ENCODE results near the gene PDE7B.

GRCh38 chr6:135936606-135937005 lies 85.1 kb downstream of the PDE7B start:
- TF ChIP-seq GABPB1 (CRISPR knock-in tag; IDR thresholded peaks at IDR 0.05): no peak
- TF ChIP-seq NFYB (CRISPR knock-in tag; conservative IDR thresholded peaks at IDR 0.05; ENCODE audit: low read depth): no peak
- TF ChIP-seq E2F1 (CRISPR knock-in tag; IDR thresholded peaks at IDR 0.05): no peak
- TF ChIP-seq NR2C2 (CRISPR knock-in tag; IDR thresholded peaks at IDR 0.05): no peak
- no peak for TF ChIP-seq CTCF (IDR thresholded peaks at IDR 0.05)
- TF ChIP-seq, protein P1, sequence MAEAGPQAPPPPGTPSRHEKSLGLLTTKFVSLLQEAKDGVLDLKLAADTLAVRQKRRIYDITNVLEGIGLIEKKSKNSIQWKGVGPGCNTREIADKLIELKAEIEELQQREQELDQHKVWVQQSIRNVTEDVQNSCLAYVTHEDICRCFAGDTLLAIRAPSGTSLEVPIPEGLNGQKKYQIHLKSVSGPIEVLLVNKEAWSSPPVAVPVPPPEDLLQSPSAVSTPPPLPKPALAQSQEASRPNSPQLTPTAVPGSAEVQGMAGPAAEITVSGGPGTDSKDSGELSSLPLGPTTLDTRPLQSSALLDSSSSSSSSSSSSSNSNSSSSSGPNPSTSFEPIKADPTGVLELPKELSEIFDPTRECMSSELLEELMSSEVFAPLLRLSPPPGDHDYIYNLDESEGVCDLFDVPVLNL (CRISPR knock-in tag; IDR thresholded peaks at IDR 0.05; ENCODE audit: borderline replicate concordance, low read depth): no peak
- no peak for TF ChIP-seq OVOL2 (CRISPR knock-in tag; IDR thresholded peaks at IDR 0.05; ENCODE audit: borderline replicate concordance)
- TF ChIP-seq, protein P2, sequence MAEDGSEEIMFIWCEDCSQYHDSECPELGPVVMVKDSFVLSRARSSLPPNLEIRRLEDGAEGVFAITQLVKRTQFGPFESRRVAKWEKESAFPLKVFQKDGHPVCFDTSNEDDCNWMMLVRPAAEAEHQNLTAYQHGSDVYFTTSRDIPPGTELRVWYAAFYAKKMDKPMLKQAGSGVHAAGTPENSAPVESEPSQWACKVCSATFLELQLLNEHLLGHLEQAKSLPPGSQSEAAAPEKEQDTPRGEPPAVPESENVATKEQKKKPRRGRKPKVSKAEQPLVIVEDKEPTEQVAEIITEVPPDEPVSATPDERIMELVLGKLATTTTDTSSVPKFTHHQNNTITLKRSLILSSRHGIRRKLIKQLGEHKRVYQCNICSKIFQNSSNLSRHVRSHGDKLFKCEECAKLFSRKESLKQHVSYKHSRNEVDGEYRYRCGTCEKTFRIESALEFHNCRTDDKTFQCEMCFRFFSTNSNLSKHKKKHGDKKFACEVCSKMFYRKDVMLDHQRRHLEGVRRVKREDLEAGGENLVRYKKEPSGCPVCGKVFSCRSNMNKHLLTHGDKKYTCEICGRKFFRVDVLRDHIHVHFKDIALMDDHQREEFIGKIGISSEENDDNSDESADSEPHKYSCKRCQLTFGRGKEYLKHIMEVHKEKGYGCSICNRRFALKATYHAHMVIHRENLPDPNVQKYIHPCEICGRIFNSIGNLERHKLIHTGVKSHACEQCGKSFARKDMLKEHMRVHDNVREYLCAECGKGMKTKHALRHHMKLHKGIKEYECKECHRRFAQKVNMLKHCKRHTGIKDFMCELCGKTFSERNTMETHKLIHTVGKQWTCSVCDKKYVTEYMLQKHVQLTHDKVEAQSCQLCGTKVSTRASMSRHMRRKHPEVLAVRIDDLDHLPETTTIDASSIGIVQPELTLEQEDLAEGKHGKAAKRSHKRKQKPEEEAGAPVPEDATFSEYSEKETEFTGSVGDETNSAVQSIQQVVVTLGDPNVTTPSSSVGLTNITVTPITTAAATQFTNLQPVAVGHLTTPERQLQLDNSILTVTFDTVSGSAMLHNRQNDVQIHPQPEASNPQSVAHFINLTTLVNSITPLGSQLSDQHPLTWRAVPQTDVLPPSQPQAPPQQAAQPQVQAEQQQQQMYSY (CRISPR knock-in tag; IDR thresholded peaks at IDR 0.05): no peak
- TF ChIP-seq ZNF396 (CRISPR knock-in tag; IDR thresholded peaks at IDR 0.05; ENCODE audit: borderline replicate concordance): no peak

Measured in WTC11 (cell line).